ENCODE measurements around the gene PLA2G4F. TPM values are rescaled to one million over a fixed set of nuclear protein-coding genes. Genes with fewer than 3 reads are reported as not detected.

The PLA2G4F gene
- total RNA-seq, 1 donor from 2014 or later, result not detected

DNA sequence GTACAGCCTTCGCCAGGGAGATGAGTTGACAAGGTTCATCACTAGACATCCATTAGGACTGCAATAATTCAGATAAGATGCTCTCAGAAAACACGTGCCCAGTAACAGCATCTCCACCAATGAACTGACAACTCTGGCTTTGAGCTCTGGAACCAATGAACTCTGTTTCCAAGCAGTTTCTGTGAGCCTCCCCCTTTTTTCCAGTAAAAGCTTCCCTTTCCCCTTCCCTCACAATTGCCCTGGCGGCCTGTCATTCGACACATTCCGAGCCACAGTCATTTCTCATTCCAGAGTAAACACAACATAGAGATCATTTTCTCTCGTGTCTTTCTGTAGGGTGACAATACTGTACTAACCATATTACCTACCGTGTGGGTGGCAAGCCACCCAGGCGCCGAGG lies 65.7 kb downstream of the PLA2G4F start:
- no peak for TF ChIP-seq CTCF (IDR thresholded peaks at IDR 0.05)
- H3K4me1 Mint-ChIP-seq (ENCODE audit: low read depth), result no peaks in the 10 kb centered on the region
- H3K9me3 Mint-ChIP-seq (ENCODE audit: low read depth), result no peaks in the 10 kb centered on the region

DNA sequence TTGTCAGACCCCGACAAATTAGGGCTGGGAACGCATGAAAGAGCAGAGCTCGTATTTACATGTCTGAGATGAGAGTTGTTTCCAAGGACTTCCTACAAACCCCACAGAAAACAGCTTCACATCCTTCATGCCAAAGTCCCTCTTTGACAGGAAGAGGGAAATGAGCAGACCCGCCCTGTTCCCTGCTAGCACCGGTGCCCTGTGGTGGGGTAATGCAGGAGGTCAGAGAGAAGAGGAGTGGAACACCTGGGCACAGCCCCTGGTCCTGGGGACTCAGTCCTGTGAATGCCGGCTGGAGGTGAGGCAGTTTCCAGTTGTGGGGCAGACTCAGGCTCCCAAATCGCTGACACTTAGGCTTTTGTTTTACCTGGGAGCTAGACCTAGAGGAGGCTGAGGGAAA lies 66.1 kb downstream of the PLA2G4F start:
- Mint-ChIP-seq H3K27me3 (ENCODE audit: low read depth) (peaks cover 14% of the 10 kb centered on the region), H3K4me3 (ENCODE audit: unreplicated experiment) (no peak overlapping the region), H3K27ac (ENCODE audit: unreplicated experiment) (no peak overlapping the region), H3K4me1 (ENCODE audit: low read depth) (no peaks in the 10 kb centered on the region), H3K36me3 (ENCODE audit: low read depth) (no peaks in the 10 kb centered on the region), H3K9me3 (ENCODE audit: low read depth) (no peaks in the 10 kb centered on the region)
- TF ChIP-seq CTCF (IDR thresholded peaks at IDR 0.05), result no peak
- DNase-seq (ENCODE audit: low spot score), result no peak

More for the DNA sequence above, 65.7 kb downstream of the PLA2G4F start:
- no peaks in the 10 kb centered on the region for H3K36me3 Mint-ChIP-seq (ENCODE audit: low read depth)
- no peak overlapping the region for H3K4me3 Mint-ChIP-seq (ENCODE audit: unreplicated experiment)
- peaks cover 11% of the 10 kb centered on the region for H3K27me3 Mint-ChIP-seq (ENCODE audit: low read depth)
- DNase-seq (ENCODE audit: low spot score), result no peak
- no peak overlapping the region for H3K27ac Mint-ChIP-seq (ENCODE audit: unreplicated experiment)

DNA sequence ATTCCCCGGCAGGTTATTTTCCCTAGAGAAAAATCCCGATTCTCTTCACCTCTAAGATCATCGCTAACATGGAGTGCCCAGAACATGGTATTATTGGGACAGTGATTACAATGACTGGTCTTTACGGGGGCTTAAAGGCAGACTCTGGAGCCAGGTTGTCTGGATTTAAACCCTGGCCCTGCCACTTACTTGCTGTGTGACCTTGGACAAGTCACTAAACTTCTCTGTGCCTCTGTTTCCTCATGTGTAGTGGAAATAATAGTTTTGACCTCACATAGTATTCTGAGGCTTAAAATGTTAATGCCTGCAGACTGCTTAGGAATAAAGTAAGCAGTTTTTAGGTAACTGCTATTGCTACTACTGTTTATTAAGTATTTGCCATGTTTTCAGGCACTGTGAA lies 66.5 kb downstream of the PLA2G4F start:
- TF ChIP-seq CTCF (IDR thresholded peaks at IDR 0.05), result no peak
- H3K36me3 Mint-ChIP-seq (ENCODE audit: low read depth), result no peaks in the 10 kb centered on the region
- H3K27me3 Mint-ChIP-seq (ENCODE audit: low read depth), result peaks cover 18% of the 10 kb centered on the region
- no peaks in the 10 kb centered on the region for H3K4me1 Mint-ChIP-seq (ENCODE audit: low read depth)
- no peak overlapping the region for H3K4me3 Mint-ChIP-seq (ENCODE audit: unreplicated experiment)
- DNase-seq (ENCODE audit: low spot score), result no peak
- H3K9me3 Mint-ChIP-seq (ENCODE audit: low read depth), result no peaks in the 10 kb centered on the region
- no peak overlapping the region for H3K27ac Mint-ChIP-seq (ENCODE audit: unreplicated experiment)

Small RNA genes lying within 50 kb of the gene (microRNA-seq; reads per million reads assigned to microRNA genes)
- 39.9 reads per million, percentile 48 among the genes with 10 or more reads in this experiment for gene MIR627 (ENCODE audit: borderline number of aligned reads)

Other genes starting within 250 kb of the PLA2G4F start
- 23.2 to 23.9 TPM (median 23.8 TPM) in 3 replicates for gene EHD4, start 184.1 kb downstream of the PLA2G4F start, total RNA-seq
- not detected in 3 replicates for gene PLA2G4E, start 135.6 kb downstream of the PLA2G4F start, total RNA-seq
- gene PLA2G4D, start 62.1 kb downstream of the PLA2G4F start, total RNA-seq, result not detected in 3 replicates
- gene VPS39, start 51.7 kb upstream of the PLA2G4F start, total RNA-seq, result 52.5 to 69.2 TPM (median 53.5 TPM) in 3 replicates
- gene GANC, start 116.6 kb upstream of the PLA2G4F start, total RNA-seq, result 19.3 to 30.2 TPM (median 20.7 TPM) in 3 replicates
- 47.8 to 49.5 TPM (median 48.4 TPM) in 3 replicates for gene TMEM87A, start 116.8 kb upstream of the PLA2G4F start, total RNA-seq
- 2.8 to 3.3 TPM (median 3.2 TPM) in 3 replicates for gene CAPN3, start 202.9 kb upstream of the PLA2G4F start, total RNA-seq